ENCODE measurements around the gene SNX32. TPM values are rescaled to one million over a fixed set of nuclear protein-coding genes. Genes with fewer than 3 reads are reported as not detected.
A peak's percentile ranks its signal among the peaks of the same experiment; 100 is the strongest.

The SNX32 gene
- total and polyA plus RNA-seq, 2 of the 13 experiments (the other 11 are each of a cell fraction or from before 2014, with no cell fraction given) = 0.09 to 0.34 TPM

GRCh38 chr11:65891219-65892136 is 57.7 kb downstream of the SNX32 start (continued):
- TF ChIP-seq, protein P1, sequence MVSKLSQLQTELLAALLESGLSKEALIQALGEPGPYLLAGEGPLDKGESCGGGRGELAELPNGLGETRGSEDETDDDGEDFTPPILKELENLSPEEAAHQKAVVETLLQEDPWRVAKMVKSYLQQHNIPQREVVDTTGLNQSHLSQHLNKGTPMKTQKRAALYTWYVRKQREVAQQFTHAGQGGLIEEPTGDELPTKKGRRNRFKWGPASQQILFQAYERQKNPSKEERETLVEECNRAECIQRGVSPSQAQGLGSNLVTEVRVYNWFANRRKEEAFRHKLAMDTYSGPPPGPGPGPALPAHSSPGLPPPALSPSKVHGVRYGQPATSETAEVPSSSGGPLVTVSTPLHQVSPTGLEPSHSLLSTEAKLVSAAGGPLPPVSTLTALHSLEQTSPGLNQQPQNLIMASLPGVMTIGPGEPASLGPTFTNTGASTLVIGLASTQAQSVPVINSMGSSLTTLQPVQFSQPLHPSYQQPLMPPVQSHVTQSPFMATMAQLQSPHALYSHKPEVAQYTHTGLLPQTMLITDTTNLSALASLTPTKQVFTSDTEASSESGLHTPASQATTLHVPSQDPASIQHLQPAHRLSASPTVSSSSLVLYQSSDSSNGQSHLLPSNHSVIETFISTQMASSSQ (IDR thresholded peaks at IDR 0.05; ENCODE audit: low read depth) = no peak
- TF ChIP-seq, protein P1 (CRISPR knock-in tag; IDR thresholded peaks at IDR 0.05; ENCODE audit: borderline replicate concordance) = no peak
- TF ChIP-seq ZNF674 (CRISPR knock-in tag; IDR thresholded peaks at IDR 0.05; ENCODE audit: low read depth) = no peak
- TF ChIP-seq SOX6 (IDR thresholded peaks at IDR 0.05) = no peak
- TF ChIP-seq SOX6 (CRISPR knock-in tag; IDR thresholded peaks at IDR 0.05) = peak; percentile 38; the same call in 1 of the 2 replicates
- TF ChIP-seq RXRB (CRISPR knock-in tag; IDR thresholded peaks at IDR 0.05; ENCODE audit: borderline replicate concordance) = peak; percentile 50; the same call in 1 of the 2 replicates
- peak; percentile 75; the same call in 1 of the 2 replicates for TF ChIP-seq ZNF788 (CRISPR knock-in tag; IDR thresholded peaks at IDR 0.05; ENCODE audit: borderline replicate concordance)
- TF ChIP-seq ZNF740 (CRISPR knock-in tag; IDR thresholded peaks at IDR 0.05) = 0 out of 2 replicates have a peak, but pooled peaks have one; percentile 71
- no peak for TF ChIP-seq ZSCAN22 (CRISPR knock-in tag; IDR thresholded peaks at IDR 0.05)
- TF ChIP-seq SRSF9 (IDR thresholded peaks at IDR 0.05; ENCODE audit: borderline replicate concordance, insufficient read depth, low read depth, low read length, poor library complexity, severe bottlenecking) = no peak
- TF ChIP-seq ZNF343 (CRISPR knock-in tag; IDR thresholded peaks at IDR 0.05) = 0 out of 2 replicates have a peak, but pooled peaks have one; percentile 3
- TF ChIP-seq, protein P2, sequence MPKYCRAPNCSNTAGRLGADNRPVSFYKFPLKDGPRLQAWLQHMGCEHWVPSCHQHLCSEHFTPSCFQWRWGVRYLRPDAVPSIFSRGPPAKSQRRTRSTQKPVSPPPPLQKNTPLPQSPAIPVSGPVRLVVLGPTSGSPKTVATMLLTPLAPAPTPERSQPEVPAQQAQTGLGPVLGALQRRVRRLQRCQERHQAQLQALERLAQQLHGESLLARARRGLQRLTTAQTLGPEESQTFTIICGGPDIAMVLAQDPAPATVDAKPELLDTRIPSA (CRISPR knock-in tag; IDR thresholded peaks at IDR 0.05; ENCODE audit: borderline replicate concordance) = peak; percentile 76
- TF ChIP-seq ZNF781 (CRISPR knock-in tag; IDR thresholded peaks at IDR 0.05; ENCODE audit: borderline replicate concordance, not compliant biosample characterization) = peak; percentile 42
- no peak for TF ChIP-seq SNAPC2 (CRISPR knock-in tag; IDR thresholded peaks at IDR 0.05)
- TF ChIP-seq CHCHD3 (CRISPR knock-in tag; IDR thresholded peaks at IDR 0.05) = no peak
- TF ChIP-seq ZNF10 (CRISPR knock-in tag; IDR thresholded peaks at IDR 0.05; ENCODE audit: borderline replicate concordance, low read depth) = no peak
- TF ChIP-seq ZMAT5 (CRISPR knock-in tag; IDR thresholded peaks at IDR 0.05; ENCODE audit: borderline replicate concordance, low read depth) = no peak
- TF ChIP-seq ARID3A (IDR thresholded peaks at IDR 0.05; ENCODE audit: low read depth, low read length) = peak; percentile 22; the same call in 1 of the 2 replicates
- TF ChIP-seq SIN3B (IDR thresholded peaks at IDR 0.05; ENCODE audit: low read length) = no peak
- no peak for TF ChIP-seq GLI4 (CRISPR knock-in tag; IDR thresholded peaks at IDR 0.05; ENCODE audit: borderline replicate concordance)
- TF ChIP-seq ZNF775 (CRISPR knock-in tag; IDR thresholded peaks at IDR 0.05; ENCODE audit: borderline replicate concordance) = no peak
